Prostate gland (tissue), 2 donors: ENCODE measurements around the gene CNTNAP2.

Experiments used
- CTCF ChIP-seq, 4 experiments: fragments of 200-600 bp in 2 of 4; fragments of 450-650 bp in 2 of 4; sonication (generic) in 2 of 4; IDR thresholded peaks; 1 replicate in 3 of 4; 2 replicates in 1 of 4; pipeline ENCODE4 v1.5.1; 2016 to 2019; ENCODE audit warnings: antibody characterized with exemption in 4 of 4, mild to moderate bottlenecking in 2 of 4, moderate library complexity in 2 of 4
- POLR2A ChIP-seq: fragments of 450-650 bp; IDR thresholded peaks from one replicate; pipeline ENCODE4 v1.6.1; 2016; ENCODE audit warnings: antibody characterized with exemption, mild to moderate bottlenecking
- POLR2AphosphoS5 ChIP-seq: sonication (generic); formaldehyde crosslinking; IDR thresholded peaks from one replicate; pipeline ENCODE4 v1.6.1; 2017; ENCODE audit warnings: antibody characterized with exemption

GRCh38 chr7:146424084-146424483 is 307.5 kb downstream of the CNTNAP2 start:
- TF ChIP-seq CTCF (IDR thresholded peaks at IDR 0.05) (no peak), POLR2A (no peak), POLR2AphosphoS5 (no peak)
